Measurements from ENCODE around the gene SLC52A3. TPM values are rescaled to one million over a fixed set of nuclear protein-coding genes. Genes with fewer than 3 reads are reported as not detected.

Gene SLC52A3
- polyA plus RNA-seq, 2 of the 4 experiments (the other 2 are of a cell fraction), result 0.56 to 0.63 TPM

GRCh38 chr20:757506-757905 lies 10.8 kb downstream of the SLC52A3 start:
- no peak for TF ChIP-seq RAD21 (conservative IDR thresholded peaks at IDR 0.05 in 1 of 2, IDR thresholded peaks at IDR 0.05 in 1 of 2)
- Histone ChIP-seq H3K9me3 (no peaks in the 10 kb centered on the region), H3K4me2 (no peak overlapping the region), H3K4me3 (no peak overlapping the region), H3K27ac (no peak overlapping the region), H3K4me1 (no peaks in the 10 kb centered on the region)
- ATAC-seq, result no peak
- WGBS (ENCODE audit: missing lambda C conversion rate), result 46% methylated on average over 3 of the region's 3 CpGs
- FAIRE-seq, result no peak
- CTCF ChIA-PET, result interaction anchor here (1.1 kb wide), 1 partner anchor 29 kb away, joined by 3 read pairs; no protein-coding TSS in a partner anchor
- DNase-seq (ENCODE audit: low read depth in 1 of 2, low spot score in 1 of 2), result no peak
- POLR2A ChIA-PET, result no interaction called here

DNA sequence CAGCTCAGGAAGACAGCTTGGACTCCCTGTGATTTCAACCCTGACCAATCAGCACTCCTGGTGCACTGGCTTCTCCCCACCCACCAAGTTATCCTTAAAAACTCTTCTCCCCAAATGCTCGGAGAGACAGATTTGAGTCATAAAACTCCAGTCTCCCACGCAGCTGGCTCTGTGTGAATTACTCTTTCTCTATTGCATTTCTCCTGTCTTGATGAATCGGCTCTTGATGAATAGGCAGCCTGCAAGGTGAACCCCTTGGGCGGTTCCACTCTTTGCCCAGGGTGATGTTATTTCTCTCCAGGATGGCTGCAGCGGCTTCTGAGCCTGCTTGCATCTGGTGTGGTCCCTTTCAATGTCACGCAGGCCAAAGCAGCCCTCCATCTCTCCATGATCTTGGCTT lies 12.4 kb downstream of the SLC52A3 start:
- WGBS (ENCODE audit: missing lambda C conversion rate), result 54% methylated on average over 6 of the region's 6 CpGs
- CTCF ChIA-PET, result interaction anchor here (1.0 to 1.4 kb wide), 5 partner anchors 13 to 110 kb away, joined by 3 to 6 read pairs (median 5); partner anchors contain the start of gene SLC52A3

DNA sequence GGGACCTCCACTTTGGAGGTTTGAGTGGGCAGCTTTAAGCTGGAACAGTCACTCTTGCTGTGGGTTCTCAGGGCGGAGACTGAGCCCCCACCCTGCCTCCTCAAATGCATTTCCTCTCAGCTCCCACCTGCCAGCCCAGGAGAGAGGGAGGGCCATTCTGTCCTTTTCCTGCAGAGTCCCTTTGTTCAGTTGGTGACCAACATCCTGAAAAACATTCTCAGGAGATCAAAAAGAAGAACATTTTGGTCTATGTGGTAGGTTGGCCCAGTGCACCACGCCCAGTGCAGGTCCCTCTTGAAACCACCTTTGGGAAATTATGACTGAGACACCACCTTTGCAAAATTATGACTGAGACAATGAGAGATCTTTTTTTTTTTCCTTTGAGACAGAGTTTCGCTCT lies 13.4 kb downstream of the SLC52A3 start:
- H3K4me2 ChIP-seq, result no peak overlapping the region
- ChIA-PET POLR2A (no interaction called here), CTCF (interaction anchor here (0.6 to 1.4 kb wide), 7 partner anchors 9 to 399 kb away, joined by 3 to 6 read pairs (median 3); no protein-coding TSS in a partner anchor)
- no peaks in the 10 kb centered on the region for H3K4me1 ChIP-seq
- WGBS (ENCODE audit: missing lambda C conversion rate), result 37% methylated on average over 3 of the region's 3 CpGs
- DNase-seq (ENCODE audit: low read depth in 1 of 2, low spot score in 1 of 2) (no peak), ATAC-seq (no peak), FAIRE-seq (no peak)
- H3K9me3 ChIP-seq, result no peaks in the 10 kb centered on the region
- H3K27ac ChIP-seq, result no peak overlapping the region
- TF ChIP-seq KDM5A (IDR thresholded peaks at IDR 0.05) (no peak), POLR2A (IDR thresholded peaks at IDR 0.05; ENCODE audit: low read length) (no peak), CBX8 (IDR thresholded peaks at IDR 0.05) (no peak), POLR2AphosphoS2 (conservative IDR thresholded peaks at IDR 0.05; ENCODE audit: low read length) (no peak), BHLHE40 (IDR thresholded peaks at IDR 0.05; ENCODE audit: low read depth, low read length) (no peak), FOXS1 (CRISPR knock-in tag; IDR thresholded peaks at IDR 0.05) (no peak)
- no peak overlapping the region for H3K4me3 ChIP-seq

More for the DNA sequence above, 12.4 kb downstream of the SLC52A3 start:
- Histone ChIP-seq H3K4me1 (no peaks in the 10 kb centered on the region), H3K4me2 (no peak overlapping the region), H3K9me3 (no peaks in the 10 kb centered on the region), H3K27ac (no peak overlapping the region), H3K4me3 (no peak overlapping the region)
- DNase-seq (ENCODE audit: low read depth in 1 of 2, low spot score in 1 of 2) (no peak), ATAC-seq (no peak), FAIRE-seq (no peak)
- POLR2A ChIA-PET, result no interaction called here
- TF ChIP-seq RFX5 (IDR thresholded peaks at IDR 0.05) (no peak), HEYL (CRISPR knock-in tag; IDR thresholded peaks at IDR 0.05) (no peak), BHLHE40 (IDR thresholded peaks at IDR 0.05; ENCODE audit: low read depth, low read length) (no peak), EP300 (IDR thresholded peaks at IDR 0.05) (no peak), FOSL2 (IDR thresholded peaks at IDR 0.05) (no peak), FOSL2 (CRISPR knock-in tag; IDR thresholded peaks at IDR 0.05) (no peak), POLR2AphosphoS2 (conservative IDR thresholded peaks at IDR 0.05; ENCODE audit: low read length) (no peak), CBX2 (IDR thresholded peaks at IDR 0.05; ENCODE audit: borderline replicate concordance, low read depth) (no peak), HOXB5 (CRISPR knock-in tag; IDR thresholded peaks at IDR 0.05) (no peak), ZFP36 (IDR thresholded peaks at IDR 0.05; ENCODE audit: borderline replicate concordance, partially characterized antibody) (no peak), CHD4 (IDR thresholded peaks at IDR 0.05; ENCODE audit: borderline replicate concordance) (no peak), EHMT2 (IDR thresholded peaks at IDR 0.05; ENCODE audit: low read depth) (no peak), ESRRA (IDR thresholded peaks at IDR 0.05; ENCODE audit: borderline replicate concordance, low read length) (no peak), RNF2 (IDR thresholded peaks at IDR 0.05; ENCODE audit: borderline replicate concordance, low read depth) (no peak), MAZ (IDR thresholded peaks at IDR 0.05; ENCODE audit: borderline replicate concordance, low read depth, low read length) (no peak), HDAC2 (IDR thresholded peaks at IDR 0.05) (no peak), NFE2L2 (conservative IDR thresholded peaks at IDR 0.05; ENCODE audit: low read length) (no peak), ZC3H11A (IDR thresholded peaks at IDR 0.05) (no peak)
